Measurements from ENCODE around the gene HLA-DQA1. TPM values are rescaled to one million over a fixed set of nuclear protein-coding genes. Genes with fewer than 3 reads are reported as not detected.

Gene HLA-DQA1
- total and polyA plus RNA-seq, 10 of the 15 experiments (the other 5 are each of a cell fraction or from before 2014, with no cell fraction given): 289 to 1,769 (median 460) TPM

- TF ChIP-seq BCLAF1 (IDR thresholded peaks at IDR 0.05) (no peak), ZNF687 (IDR thresholded peaks at IDR 0.05) (no peak), MEF2A (IDR thresholded peaks at IDR 0.05; ENCODE audit: insufficient read depth, low read depth, low read length) (no peak), NR2C2 (IDR thresholded peaks at IDR 0.05; ENCODE audit: borderline replicate concordance, control insufficient read depth, insufficient read length, low read depth) (no peak), HDAC2 (IDR thresholded peaks at IDR 0.05) (no peak)
Observed at GRCh38 chr6:32624565-32624964, 12.6 kb upstream of the HLA-DQA1 start (continued).
